ENCODE measurements around the gene PLP1. TPM values are rescaled to one million over a fixed set of nuclear protein-coding genes. Genes with fewer than 3 reads are reported as not detected.

PLP1 gene
- total RNA-seq, 4 donors from 2014 or later, result 0.33 to 2.2 (median 1.5) TPM

GRCh38 chrX:103733017-103733416 lies 43.6 kb upstream of the PLP1 start:
- Histone ChIP-seq H3K4me1 (no peaks in the 10 kb centered on the region), H3K36me3 (no peaks in the 10 kb centered on the region), H3K27me3 (no peaks in the 10 kb centered on the region), H3K27ac (no peak overlapping the region), H3K4me3 (replicated peaks in 1 of 3) (no peak overlapping the region), H3K9me3 (no peaks in the 10 kb centered on the region)
- 92 to 100% methylated on average over 1 of the region's 1 CpG for WGBS, 2 donors
- TF ChIP-seq, protein P1, sequence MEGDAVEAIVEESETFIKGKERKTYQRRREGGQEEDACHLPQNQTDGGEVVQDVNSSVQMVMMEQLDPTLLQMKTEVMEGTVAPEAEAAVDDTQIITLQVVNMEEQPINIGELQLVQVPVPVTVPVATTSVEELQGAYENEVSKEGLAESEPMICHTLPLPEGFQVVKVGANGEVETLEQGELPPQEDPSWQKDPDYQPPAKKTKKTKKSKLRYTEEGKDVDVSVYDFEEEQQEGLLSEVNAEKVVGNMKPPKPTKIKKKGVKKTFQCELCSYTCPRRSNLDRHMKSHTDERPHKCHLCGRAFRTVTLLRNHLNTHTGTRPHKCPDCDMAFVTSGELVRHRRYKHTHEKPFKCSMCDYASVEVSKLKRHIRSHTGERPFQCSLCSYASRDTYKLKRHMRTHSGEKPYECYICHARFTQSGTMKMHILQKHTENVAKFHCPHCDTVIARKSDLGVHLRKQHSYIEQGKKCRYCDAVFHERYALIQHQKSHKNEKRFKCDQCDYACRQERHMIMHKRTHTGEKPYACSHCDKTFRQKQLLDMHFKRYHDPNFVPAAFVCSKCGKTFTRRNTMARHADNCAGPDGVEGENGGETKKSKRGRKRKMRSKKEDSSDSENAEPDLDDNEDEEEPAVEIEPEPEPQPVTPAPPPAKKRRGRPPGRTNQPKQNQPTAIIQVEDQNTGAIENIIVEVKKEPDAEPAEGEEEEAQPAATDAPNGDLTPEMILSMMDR (IDR thresholded peaks at IDR 0.05), result no peak
- TF ChIP-seq POLR2A (IDR thresholded peaks at IDR 0.05), result no peak
- DNase-seq, result no peak
- intact Hi-C loops (cut with DNase I), result no loop called here

DNA sequence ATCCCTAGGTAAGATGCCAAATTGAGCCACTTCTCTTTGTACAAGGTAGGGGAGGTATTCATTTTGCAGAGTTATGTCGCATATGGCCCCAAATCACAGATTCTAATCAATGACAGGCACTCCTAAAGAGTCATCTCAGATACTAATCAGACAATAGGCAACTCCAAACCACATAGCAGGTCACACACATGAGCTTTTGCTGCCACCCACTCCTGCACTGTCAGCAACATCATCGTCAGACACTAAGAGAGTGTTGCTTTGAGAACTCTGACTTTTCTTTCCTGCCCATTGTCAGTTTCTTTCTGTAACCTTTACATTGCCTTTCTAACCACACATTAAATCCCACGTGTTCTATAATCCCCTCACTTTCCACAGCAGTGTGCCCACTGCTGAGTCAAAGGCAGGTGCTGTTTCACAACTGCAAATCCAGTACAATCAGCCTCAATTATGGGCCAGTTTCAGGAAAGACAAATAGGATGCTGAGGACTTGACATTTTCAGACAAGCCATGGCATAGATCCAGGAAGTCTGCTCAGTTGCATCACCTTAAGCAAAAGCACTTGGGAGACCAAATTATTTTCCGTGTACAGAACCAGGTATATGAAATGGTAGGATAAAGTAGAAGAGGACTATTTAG lies 42.4 kb upstream of the PLP1 start:
- Histone ChIP-seq H3K36me3 (no peaks in the 10 kb centered on the region), H3K27ac (no peak overlapping the region), H3K4me3 (replicated peaks in 1 of 3) (no peak overlapping the region), H3K9me3 (no peaks in the 10 kb centered on the region), H3K4me1 (no peaks in the 10 kb centered on the region), H3K27me3 (no peaks in the 10 kb centered on the region)
- intact Hi-C loops (cut with DNase I), result no loop called here
- no peak for TF ChIP-seq POLR2A (IDR thresholded peaks at IDR 0.05)
- TF ChIP-seq, protein P1 (IDR thresholded peaks at IDR 0.05), result no peak
- no peak for DNase-seq
- WGBS, 2 donors, result 53 to 65% methylated on average over 4 of the region's 4 CpGs

- no peaks in the 10 kb centered on the region for H3K9me3 ChIP-seq
- H3K27me3 ChIP-seq, result no peaks in the 10 kb centered on the region
- no peak overlapping the region for H3K4me3 ChIP-seq (replicated peaks in 1 of 3)
- TF ChIP-seq, protein P1 (IDR thresholded peaks at IDR 0.05), result no peak
- TF ChIP-seq POLR2A (IDR thresholded peaks at IDR 0.05), result no peak
- H3K4me1 ChIP-seq, result no peaks in the 10 kb centered on the region
- DNase-seq, result no peak
- intact Hi-C loops (cut with DNase I), result no loop called here
- no peaks in the 10 kb centered on the region for H3K36me3 ChIP-seq
- no peak overlapping the region for H3K27ac ChIP-seq
These were observed 38.9 kb upstream of the PLP1 start for GRCh38 chrX:103737696-103738095.

DNA sequence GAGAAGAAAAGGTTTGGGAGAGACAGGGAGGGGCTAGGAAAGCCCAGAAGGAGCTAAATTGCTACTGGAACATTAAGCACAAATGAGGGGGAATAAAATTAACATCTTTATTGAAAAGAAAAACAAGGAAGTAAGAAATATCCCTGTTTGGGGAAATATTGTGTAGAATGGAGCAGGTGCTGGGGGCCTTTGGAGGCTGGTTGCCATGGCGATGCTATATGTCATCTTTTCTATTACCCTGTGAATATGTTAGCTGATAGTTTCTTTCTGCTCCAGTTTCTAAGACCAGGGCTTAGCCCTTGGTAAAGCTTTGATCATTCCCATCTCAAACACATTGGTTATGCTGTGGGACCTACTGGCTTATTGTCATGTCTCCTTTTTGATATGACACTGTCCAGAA lies 37.2 kb upstream of the PLP1 start:
- Histone ChIP-seq H3K9me3 (no peaks in the 10 kb centered on the region), H3K27me3 (no peaks in the 10 kb centered on the region), H3K27ac (no peak overlapping the region), H3K4me3 (replicated peaks in 1 of 3) (no peak overlapping the region), H3K36me3 (no peaks in the 10 kb centered on the region), H3K4me1 (no peaks in the 10 kb centered on the region)
- no peak for DNase-seq
- intact Hi-C loops (cut with DNase I), result no loop called here
- TF ChIP-seq, protein P1 (IDR thresholded peaks at IDR 0.05), result no peak
- no peak for TF ChIP-seq POLR2A (IDR thresholded peaks at IDR 0.05)
- 94 to 95% methylated on average over 1 of the region's 1 CpG for WGBS, 2 donors

GRCh38 chrX:103741879-103742278 lies 34.8 kb upstream of the PLP1 start:
- WGBS, 2 donors, result 88 to 100% methylated on average over 1 of the region's 1 CpG

More at GRCh38 chrX:103741879-103742278, 34.8 kb upstream of the PLP1 start:
- Histone ChIP-seq H3K9me3 (no peaks in the 10 kb centered on the region), H3K36me3 (no peaks in the 10 kb centered on the region), H3K27ac (no peak overlapping the region), H3K4me3 (replicated peaks in 1 of 3) (no peak overlapping the region), H3K4me1 (no peaks in the 10 kb centered on the region), H3K27me3 (no peaks in the 10 kb centered on the region)
- intact Hi-C loops (cut with DNase I), result no loop called here
- no peak for DNase-seq
- TF ChIP-seq, protein P1 (IDR thresholded peaks at IDR 0.05), result no peak
- no peak for TF ChIP-seq POLR2A (IDR thresholded peaks at IDR 0.05)
